ENCODE data around the gene CLIC6.

CLIC6 gene

DNA sequence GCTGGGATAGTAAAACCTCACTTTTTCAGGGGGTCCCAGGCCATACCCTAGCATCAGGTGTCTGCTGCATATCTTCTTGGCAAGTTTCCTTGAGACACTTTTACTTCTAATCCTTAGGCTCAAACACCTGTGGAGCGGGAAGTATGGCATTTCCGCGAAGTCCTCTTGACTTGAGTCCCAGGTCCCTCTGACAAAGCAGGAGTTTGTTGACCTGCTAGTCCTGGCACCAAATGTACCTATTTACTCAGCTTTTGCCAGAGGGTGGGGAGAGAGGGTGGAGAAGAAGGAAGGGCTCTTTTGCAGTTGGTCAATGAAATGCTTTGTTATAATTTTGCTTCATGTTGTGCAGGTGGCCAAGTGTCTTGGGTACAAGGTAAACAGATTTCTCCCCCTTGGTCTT, 59.7 kb downstream of the CLIC6 start:
- no peak for DNase-seq (ENCODE audit: low read depth)

- no peak for DNase-seq (ENCODE audit: low read depth)
These were observed 61.4 kb downstream of the CLIC6 start for GRCh38 chr21:34730194-34730593.

DNA sequence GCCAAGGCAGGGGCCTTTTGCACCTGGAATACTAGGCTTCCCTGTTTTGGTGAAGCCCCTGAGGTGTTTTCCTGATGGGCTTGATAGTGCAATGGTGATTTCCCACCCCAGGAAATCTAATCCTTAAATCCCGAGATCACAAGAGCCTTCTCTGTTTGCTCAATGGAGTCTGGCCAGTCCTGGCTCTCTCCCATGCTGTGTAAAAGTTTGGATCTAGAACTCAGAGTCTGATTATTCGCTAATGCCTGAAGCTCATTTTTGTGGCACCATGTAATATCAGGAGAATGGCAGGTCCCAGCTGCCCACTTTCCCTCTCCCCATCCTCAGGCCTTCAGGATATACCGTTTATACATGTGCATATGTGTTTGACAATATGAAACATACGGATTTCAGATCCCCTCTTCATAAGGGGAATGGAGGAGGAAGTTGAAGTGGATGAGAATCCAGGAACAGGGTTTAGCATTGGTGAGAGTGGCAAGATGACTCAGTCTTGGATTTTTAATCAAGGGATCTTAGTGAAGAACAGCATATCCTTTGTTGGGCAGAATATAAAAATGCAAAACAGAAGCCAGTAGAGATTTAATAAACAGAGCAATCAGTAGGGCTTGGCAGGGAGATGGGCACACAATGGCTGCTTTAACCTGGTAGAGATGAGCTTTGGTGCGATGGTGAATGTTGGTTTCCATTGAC, 62.1 kb downstream of the CLIC6 start:
- no peak for DNase-seq (ENCODE audit: low read depth)

- DNase-seq (ENCODE audit: low read depth) = no peak
These were observed 63.6 kb downstream of the CLIC6 start for GRCh38 chr21:34732388-34732821.

DNA sequence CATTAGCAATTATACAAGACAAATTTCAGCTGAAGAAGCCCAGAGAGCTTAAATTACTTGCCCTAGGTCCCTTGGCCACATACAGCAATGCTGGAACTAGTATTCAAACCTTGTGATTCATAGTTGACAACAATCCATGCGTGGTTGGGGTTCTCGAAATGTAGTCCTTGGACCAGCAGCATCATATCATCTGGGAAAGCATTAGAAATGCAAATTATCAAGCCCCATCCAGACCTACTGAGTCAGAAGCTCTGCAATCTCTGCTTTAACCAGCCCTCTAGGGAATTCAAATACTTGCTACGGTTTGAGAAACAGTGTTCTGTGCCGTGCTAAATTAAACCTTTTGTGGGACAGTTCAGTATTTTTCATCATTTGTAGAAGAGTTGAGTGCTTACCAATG, 65.1 kb downstream of the CLIC6 start:
- no peak for DNase-seq (ENCODE audit: low read depth)

DNA sequence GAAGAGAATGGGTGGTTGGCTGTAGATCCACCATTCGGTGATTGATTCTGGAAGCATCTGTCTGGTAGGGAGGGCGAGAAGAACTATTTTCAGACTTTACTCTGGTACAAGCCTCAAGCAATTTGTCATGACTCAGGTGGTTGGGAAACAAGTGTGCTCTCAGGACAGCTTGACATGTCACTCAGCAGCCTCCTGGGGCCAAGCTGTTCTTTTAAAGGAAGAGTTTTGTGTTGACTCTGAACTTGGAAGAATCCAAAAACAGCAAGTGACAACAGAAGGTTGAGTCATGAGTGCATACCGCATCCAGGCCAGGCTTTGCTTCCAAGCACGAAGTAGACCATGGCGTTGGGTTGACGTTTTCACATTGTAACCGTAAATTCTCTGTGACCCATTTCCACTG, 65.9 kb downstream of the CLIC6 start:
- DNase-seq (ENCODE audit: low read depth) = no peak

DNA sequence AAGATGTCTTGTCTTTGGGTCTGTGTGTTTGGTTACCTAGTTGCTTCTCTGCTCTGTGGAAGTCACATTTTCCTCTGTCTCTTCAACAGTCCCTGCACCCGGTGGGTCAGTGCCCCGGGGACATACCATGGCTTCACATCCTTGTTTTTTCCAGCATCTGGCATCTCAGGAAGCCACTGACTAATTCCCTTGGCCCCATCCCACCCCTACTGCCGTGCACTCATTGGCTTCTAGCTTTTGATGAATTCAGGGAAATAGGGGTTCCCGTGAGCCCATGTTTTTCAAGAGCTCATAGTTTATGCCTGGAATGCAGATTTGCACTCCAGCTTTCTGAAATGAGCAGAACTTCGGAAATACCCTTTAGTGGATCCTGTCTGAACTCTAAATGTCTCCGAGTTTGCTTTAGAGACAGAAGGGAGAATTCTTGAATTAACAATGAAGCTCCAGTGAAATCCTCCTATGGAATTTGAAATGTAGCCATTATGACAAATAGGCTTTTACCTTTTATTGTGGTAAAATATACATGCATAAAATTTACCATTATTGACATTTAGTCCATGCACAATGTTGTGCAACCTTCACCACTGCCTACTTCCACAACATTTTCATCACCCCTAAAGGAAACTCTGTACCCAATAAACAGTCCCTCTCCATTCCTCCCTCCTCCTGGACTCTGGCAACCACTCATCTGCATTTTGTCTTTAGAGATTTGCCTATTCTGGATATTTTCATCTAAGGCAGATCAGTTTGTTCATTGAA, 67.5 kb downstream of the CLIC6 start:
- no peak for DNase-seq (ENCODE audit: low read depth)

DNA sequence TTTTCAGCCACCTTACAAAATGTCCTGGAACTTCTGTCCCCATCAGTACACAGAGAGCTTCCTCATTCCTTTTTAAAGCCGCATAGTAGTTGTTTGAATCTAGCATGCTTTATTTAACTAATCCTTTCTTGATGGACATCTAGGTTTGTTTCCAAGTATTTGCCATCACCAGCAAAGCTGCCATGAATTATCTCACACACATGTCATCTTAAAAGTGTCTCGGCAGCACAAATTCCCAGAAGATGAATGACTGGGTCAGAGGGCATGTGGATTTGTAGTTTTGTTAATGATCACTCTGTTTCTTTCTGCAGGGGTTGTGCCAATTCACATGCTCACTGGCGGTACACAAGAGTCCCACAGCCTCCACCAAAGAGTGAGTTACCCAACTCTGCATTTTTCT, 68.3 kb downstream of the CLIC6 start:
- no peak for DNase-seq (ENCODE audit: low read depth)

DNA sequence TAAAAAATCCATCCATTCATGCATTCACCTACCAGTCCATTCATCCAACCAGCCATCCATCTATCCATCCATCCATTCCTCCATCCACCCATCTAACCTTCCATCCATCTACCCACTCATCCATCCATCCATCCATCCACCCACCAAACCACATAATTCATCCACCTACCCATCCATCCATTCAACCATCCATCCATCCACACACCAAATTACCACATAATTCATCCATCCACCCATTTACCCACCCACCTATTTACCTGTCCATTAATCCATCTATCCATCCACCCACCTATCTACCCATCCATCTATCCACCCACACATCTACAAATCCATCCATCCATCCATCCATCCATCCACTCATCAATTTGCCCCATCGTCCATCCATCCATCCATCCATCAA, 71.4 kb downstream of the CLIC6 start:
- DNase-seq (ENCODE audit: low read depth) = no peak

DNA sequence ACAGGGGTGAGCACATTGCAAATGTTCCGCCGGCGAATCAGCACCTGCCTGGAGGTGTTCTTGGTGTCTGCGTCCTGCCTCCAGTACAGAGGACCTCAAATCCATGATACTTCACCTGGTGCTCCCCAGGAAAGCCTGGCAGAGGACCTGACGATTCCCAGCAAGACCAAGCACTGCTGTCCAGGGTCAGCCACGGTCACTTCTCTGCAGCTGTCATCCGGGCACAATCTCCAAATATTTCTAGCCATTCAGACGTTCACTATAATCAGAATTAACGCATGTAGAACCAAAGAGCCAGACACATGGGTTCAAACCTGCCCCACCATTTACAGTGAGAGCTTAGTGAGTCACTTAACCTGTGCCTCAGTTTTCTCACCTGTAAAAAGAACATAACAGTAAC, 74.5 kb downstream of the CLIC6 start:
- no peak for DNase-seq (ENCODE audit: low read depth)

DNA sequence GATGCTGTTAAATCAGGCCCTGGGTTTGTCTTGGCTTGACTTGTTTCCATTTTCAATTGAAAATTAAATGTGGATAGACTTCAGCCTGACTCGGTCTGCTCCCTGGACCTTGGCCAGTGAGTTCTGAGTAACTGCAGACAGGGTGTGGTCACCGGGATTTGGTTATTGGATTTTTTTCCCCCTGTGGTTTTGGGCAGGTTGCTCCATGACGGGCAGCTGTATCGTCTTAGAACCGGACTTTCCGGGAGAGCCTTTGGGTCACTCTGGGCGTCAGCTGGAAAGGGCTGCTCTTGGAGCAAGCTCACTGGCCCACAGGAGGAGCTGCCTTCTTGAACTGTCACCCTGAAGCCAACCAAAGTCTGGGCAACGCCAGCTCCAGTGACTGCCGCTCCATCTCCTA, 75.0 kb downstream of the CLIC6 start:
- no peak for DNase-seq (ENCODE audit: low read depth)

DNA sequence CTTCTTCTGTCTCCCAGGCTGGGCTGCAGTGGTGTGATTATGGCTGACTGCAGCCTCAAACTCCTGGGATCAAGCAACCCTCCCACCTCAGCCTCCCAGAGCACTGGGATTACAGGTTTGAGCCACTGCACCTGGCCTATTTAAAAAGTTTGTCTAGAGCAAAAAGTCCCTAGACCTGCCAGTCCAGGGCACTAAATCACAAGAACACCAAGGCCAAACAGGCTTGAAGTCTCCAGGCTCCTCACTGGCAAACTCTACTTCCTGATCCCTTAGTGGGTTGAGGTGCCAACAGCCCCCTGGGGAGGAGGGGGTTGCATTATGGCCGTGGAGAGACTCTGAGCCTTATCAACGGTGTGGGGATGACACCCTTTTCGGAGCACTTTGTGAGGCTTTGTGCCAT, 76.0 kb downstream of the CLIC6 start:
- DNase-seq (ENCODE audit: low read depth) = no peak

- peak; percentile 15 for DNase-seq (ENCODE audit: low read depth)
These were observed 76.9 kb downstream of the CLIC6 start for GRCh38 chr21:34745557-34746255.

DNA sequence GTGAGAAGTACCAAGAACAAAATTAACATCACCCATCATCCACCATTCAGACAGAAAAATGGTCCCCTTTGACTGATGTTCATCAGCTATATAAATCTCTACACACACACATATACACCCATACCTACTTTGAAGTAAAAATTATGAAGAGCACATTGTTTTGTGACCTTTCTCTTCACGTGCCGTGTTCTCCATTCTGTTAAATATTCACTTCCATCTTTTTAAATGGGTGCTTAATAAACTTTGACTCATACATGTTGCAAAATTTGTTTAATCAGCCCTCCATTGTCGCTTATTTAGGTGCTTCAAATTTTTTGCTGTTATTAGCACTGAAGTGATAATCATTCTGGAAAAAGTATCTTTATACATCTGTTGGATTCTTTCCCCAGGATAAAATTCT, 80.1 kb downstream of the CLIC6 start:
- DNase-seq (ENCODE audit: low read depth) = no peak

GRCh38 chr21:34754690-34755647, 86.2 kb downstream of the CLIC6 start:
- DNase-seq (ENCODE audit: low read depth) = no peak

GRCh38 chr21:34761758-34762330, 93.0 kb downstream of the CLIC6 start:
- no peak for DNase-seq (ENCODE audit: low read depth)

GRCh38 chr21:34762786-34763185, 94.0 kb downstream of the CLIC6 start:
- DNase-seq (ENCODE audit: low read depth) = no peak

DNA sequence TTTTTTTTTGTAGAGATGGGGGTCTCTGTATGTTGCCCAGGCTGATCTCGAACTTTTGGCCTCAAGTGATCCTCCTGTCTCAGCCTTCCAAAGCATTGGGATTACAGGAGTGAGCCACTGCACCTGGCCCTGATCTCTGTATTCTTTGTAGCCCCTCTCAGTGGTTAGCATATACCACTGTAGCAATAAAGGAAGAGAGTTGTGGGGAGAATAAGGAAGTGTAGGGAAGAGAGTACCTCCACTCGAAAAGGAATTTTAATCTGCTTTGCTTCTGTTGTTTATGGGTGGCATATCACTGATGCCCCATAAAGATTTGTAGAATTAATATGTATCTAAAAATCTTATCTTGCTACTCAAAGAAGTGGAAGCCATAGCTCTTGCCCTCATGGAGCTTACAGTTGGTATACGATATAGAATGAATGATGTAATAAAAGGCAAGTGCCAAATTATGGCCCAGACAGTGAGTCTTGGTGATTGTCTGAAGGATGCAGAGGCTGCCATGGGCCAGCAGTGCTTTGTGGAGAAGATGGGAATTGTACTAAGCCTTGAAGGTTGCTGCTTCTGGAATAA, 96.0 kb downstream of the CLIC6 start:
- no peak for DNase-seq (ENCODE audit: low read depth)

DNA sequence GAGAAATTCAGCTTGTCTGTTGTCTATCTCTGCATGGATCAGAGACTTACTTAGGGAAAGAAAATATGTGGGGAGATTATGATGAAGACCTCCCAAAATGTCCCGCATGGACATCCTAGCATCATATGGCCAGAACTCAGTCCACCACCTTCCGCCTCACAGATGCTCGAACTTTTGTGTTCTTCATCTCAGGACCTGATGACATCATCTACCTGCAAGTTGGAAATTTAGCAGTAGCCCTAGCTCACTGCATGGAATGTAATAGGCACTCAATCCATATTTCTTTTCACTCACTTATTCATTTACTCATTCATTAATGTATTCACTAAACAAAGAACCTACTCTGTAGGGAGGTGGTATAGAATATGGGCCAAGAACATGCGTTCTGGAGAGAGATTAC, 96.8 kb downstream of the CLIC6 start:
- no peak for DNase-seq (ENCODE audit: low read depth)

DNA sequence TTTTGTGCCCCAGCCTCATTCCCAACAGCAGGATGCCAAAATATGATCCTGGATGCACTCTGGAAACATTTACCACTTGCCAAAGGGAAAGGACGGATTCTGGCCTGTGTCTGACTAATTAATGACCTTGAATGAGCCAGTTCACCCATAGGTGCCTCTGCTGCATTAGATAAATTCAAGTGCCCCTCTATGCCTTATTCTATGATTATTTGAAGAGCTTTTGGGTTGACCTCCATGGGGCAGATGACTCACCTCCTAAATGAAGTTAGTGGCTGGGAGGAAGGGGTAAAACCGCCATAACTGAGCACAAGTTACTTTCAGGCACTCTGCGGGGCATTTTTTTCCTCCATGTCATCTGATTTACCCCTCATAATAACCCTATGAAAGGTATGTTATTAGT, 98.1 kb downstream of the CLIC6 start:
- no peak for DNase-seq (ENCODE audit: low read depth)

Data from activated T-helper 1 cell treated with Interleukin-2 at 50 U/mL for 16 hours (primary cell).